Measurements from ENCODE around the gene C1orf21. TPM values are rescaled to one million over a fixed set of nuclear protein-coding genes. Genes with fewer than 3 reads are reported as not detected.
"Not testable (repeated sequence)": the region's sequence is repeated elsewhere in the genome, so short reads cannot be mapped to it uniquely, and the experiment has no call there.

The C1orf21 gene
- total RNA-seq, 1 donor, result 47.3 TPM

DNA sequence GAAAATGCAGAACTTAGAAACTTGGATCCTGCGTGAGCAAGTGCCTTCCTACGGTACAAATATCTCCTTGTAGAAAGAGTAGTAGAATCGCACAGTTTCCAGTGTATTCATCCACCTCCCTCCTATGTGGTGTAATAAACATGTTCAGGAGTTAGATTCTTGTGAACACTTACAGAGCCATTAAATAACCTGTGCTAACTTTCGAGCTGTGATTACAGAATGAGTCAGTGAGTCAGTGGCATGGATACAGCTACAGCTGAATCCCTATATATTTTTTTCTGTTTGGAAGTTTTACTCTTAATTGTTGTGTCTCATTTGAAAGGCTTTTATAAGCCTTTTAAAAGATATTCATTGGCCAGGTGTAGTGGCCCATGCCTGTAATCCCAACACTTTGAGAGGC is 219.1 kb downstream of the C1orf21 start:
- TF ChIP-seq, protein P1, sequence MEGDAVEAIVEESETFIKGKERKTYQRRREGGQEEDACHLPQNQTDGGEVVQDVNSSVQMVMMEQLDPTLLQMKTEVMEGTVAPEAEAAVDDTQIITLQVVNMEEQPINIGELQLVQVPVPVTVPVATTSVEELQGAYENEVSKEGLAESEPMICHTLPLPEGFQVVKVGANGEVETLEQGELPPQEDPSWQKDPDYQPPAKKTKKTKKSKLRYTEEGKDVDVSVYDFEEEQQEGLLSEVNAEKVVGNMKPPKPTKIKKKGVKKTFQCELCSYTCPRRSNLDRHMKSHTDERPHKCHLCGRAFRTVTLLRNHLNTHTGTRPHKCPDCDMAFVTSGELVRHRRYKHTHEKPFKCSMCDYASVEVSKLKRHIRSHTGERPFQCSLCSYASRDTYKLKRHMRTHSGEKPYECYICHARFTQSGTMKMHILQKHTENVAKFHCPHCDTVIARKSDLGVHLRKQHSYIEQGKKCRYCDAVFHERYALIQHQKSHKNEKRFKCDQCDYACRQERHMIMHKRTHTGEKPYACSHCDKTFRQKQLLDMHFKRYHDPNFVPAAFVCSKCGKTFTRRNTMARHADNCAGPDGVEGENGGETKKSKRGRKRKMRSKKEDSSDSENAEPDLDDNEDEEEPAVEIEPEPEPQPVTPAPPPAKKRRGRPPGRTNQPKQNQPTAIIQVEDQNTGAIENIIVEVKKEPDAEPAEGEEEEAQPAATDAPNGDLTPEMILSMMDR (IDR thresholded peaks at IDR 0.05; ENCODE audit: insufficient read depth, low read length), result no peak
- no peak for DNase-seq (ENCODE audit: low read depth)
- no peak overlapping the region for H3K4me3 ChIP-seq (ENCODE audit: low read depth, low read length)

DNA sequence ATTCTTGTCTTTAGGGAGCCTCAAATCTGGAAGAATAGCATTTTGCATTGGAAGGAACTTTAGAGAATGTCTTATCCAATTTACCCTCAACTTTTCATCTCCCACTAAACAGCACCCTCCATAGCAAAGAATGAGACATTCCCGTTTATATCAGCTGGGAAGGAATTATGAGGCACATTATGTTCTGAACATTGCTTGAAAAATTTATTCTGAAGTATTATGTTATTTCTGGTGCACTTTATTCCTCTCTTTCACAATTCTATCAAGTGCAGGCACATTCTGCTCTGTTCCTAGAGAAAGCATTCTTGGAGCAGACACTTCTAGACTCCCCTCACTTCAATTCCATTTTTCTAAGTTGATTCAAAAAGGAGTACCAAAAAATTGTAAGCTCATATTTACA is 220.0 kb downstream of the C1orf21 start:
- no peak overlapping the region for H3K4me3 ChIP-seq (ENCODE audit: low read depth, low read length)
- TF ChIP-seq, protein P1 (IDR thresholded peaks at IDR 0.05; ENCODE audit: insufficient read depth, low read length), result no peak
- DNase-seq (ENCODE audit: low read depth), result no peak

DNA sequence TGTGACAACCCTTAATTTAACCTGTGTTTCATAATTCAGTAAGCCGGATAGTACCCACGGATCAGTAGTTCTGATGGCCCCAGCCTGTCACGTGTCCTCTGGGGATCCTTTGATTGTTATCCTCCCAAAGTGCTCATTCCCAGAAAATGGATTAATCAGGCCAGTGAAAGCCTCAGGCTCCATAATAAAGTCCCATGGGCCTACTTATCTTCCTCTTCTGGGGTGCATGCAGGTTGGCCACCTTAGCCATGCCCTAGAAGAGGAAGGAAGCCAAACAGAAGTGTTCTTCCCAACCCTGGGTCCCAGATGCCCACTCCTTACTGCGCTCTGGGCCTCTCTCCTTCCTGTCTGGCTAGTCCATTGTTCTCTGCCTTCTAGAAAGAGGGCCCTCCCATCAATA is 221.8 kb downstream of the C1orf21 start:
- TF ChIP-seq, protein P1 (IDR thresholded peaks at IDR 0.05; ENCODE audit: insufficient read depth, low read length), result no peak
- H3K4me3 ChIP-seq (ENCODE audit: low read depth, low read length), result no peak overlapping the region
- no peak for DNase-seq (ENCODE audit: low read depth)

DNA sequence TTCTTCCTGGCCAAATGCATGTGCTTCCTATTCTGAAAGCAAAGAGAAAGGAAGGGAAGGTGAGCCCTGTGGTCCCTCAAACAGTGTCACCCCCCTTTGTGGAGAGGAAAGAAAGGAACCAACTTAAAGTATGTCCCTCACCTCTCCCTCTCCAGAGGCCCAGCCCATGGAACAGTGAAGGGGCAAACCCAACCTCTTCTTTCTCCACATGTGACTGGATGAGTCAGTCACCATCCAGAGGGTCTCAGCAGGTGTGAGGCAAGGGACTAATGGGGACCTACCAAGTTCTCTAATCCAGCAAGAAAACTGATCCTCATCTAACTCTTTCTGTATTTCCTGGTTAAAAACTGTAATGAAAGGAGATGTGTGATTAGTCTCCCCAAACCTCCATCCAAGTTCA is 222.2 kb downstream of the C1orf21 start:
- no peak overlapping the region for H3K4me3 ChIP-seq (ENCODE audit: low read depth, low read length)
- no peak for DNase-seq (ENCODE audit: low read depth)
- TF ChIP-seq, protein P1 (IDR thresholded peaks at IDR 0.05; ENCODE audit: insufficient read depth, low read length), result no peak

DNA sequence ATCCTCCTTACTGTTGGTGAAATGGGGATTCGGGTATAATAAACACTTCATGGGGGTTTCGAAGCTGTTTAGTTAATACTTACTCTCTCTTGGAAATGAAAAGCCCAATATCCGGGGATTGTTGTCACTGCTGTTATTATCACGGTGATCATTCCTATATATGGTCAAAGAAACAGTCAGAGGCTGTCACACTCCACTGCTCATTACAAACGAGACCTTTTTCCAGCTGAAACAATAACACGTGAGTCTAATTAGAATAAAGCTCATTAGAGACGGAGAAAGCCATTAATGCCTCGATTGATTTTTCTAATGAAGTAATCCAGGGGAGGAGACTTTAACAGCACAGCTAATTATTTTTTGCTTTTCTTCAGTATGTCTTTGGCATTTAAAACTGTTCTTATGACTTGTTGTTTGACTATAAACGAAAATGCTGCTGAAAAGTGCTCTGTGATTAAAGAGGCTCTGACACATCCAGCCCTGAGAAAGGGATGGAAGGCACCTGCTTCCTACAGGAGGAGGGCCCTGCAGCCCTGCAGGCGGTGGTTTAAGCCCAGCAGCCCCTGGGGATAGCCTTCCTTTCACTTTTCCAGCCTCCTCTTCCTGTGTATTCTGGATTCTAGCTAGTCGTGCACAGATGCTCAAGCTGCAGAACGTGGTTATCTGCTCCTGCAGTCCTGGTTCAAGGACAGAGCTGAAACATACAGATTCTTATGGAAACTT is 224.2 kb downstream of the C1orf21 start:
- no peak overlapping the region for H3K4me3 ChIP-seq (ENCODE audit: low read depth, low read length)
- no peak for DNase-seq (ENCODE audit: low read depth)
- TF ChIP-seq, protein P1 (IDR thresholded peaks at IDR 0.05; ENCODE audit: insufficient read depth, low read length), result no peak

DNA sequence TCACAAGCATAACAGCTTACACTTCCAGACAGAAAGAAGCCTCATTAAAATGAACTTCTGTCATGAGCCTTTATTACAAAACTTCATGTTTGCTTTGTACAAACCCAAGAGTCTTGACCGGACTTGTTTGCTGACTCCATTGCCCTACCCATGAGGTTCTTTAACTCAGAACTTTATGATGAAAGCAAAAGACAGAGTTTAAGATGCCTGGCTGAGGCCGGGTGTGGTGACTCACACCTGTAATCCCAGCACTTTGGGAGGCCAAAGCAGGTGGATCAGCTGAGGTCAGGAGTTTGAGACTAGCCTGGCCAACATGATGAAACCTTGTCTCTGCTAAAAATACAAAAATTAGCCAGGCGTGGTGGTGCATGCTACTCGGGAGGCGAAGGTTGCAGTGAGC is 225.4 kb downstream of the C1orf21 start:
- DNase-seq (ENCODE audit: low read depth); H3K4me3 ChIP-seq (ENCODE audit: low read depth, low read length): not testable (repeated sequence)

DNA sequence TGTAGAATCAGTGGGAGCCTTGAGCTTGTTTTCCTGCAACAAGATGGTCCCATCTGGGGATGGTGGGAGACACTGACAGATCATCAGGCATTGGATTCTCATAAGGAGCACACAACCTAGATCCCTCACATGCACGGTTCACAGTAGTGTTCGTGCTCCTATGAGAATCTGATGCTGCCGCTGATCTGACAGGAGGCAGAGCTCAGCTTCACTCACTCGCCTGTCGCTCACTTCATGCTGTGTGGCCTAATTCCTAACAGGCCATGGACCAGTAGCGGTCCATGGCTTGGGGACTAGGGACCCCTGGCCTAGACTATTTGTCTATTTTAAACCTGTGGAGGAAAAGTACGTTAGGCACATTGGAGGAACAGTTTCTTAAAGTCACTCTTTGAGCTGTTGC is 227.8 kb downstream of the C1orf21 start:
- no peak for DNase-seq (ENCODE audit: low read depth)
- TF ChIP-seq, protein P1 (IDR thresholded peaks at IDR 0.05; ENCODE audit: insufficient read depth, low read length), result no peak
- no peak overlapping the region for H3K4me3 ChIP-seq (ENCODE audit: low read depth, low read length)

Data from fibroblast of the aortic adventitia (primary cell).